ENCODE measurements around the gene ALK. TPM values are rescaled to one million over a fixed set of nuclear protein-coding genes. Genes with fewer than 3 reads are reported as not detected.

ALK gene
- total RNA-seq, 1 donor: under 0.01 TPM

DNA sequence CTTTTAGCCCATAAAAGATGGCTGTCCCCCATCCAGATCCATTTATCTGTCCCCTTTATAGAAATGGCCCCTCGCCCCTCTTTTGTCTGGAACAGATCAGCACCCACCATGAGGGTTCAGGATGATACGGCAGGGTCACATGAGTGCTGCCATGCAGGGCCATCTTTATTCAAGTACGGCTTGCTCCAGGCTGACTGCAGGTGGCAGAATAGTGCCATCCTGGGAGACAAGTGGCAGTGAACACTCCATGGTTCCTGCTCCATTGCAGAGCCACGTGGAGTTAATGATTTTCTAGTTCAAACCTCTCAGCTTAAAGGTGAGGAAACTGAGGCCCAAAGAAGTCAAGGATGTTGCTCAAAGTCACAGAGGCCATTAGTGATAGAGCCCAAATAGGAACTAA lies 625.5 kb downstream of the ALK start:
- TF ChIP-seq, protein P1, sequence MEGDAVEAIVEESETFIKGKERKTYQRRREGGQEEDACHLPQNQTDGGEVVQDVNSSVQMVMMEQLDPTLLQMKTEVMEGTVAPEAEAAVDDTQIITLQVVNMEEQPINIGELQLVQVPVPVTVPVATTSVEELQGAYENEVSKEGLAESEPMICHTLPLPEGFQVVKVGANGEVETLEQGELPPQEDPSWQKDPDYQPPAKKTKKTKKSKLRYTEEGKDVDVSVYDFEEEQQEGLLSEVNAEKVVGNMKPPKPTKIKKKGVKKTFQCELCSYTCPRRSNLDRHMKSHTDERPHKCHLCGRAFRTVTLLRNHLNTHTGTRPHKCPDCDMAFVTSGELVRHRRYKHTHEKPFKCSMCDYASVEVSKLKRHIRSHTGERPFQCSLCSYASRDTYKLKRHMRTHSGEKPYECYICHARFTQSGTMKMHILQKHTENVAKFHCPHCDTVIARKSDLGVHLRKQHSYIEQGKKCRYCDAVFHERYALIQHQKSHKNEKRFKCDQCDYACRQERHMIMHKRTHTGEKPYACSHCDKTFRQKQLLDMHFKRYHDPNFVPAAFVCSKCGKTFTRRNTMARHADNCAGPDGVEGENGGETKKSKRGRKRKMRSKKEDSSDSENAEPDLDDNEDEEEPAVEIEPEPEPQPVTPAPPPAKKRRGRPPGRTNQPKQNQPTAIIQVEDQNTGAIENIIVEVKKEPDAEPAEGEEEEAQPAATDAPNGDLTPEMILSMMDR (IDR thresholded peaks at IDR 0.05; ENCODE audit: extremely low read depth, low read depth, low read length): peak; percentile 41
- DNase-seq (ENCODE audit: insufficient read length, low spot score, missing footprints): no peak

DNA sequence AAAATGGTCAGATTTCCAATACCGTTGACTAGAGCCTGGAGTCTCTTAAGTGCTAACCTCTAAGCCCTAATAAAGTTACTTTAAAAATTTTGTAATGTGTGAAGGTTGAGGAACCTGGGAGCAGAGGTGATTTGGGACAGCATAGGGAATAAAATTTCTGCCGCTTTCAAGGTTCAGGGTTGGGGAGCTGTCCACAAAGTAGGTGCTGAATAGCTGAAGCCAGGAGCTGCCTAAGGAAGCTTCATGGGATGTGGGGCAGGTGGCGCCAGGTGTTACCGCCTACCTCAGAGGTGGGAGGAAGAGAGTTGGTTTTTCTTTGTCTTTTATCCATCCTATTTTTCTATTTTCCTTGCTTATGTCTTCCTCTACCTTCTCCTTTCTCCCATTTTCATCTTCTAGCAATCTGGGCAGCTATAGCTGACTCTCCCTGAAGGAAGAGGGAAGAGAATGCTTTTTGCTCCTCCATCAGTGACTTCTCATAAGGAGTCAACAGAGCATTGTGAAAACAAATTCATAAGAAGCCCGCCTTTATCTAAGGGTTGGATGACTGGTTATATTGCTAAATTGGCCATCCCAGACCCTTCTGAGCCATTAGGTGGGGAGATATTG lies 627.5 kb downstream of the ALK start:
- no peak overlapping the region for H3K4me3 ChIP-seq (ENCODE audit: insufficient read depth, low read length)
- no peaks in the 10 kb centered on the region for H3K9me3 ChIP-seq (ENCODE audit: low read depth, low read length)
- H3K4me1 ChIP-seq (ENCODE audit: insufficient read depth, low read length): no peaks in the 10 kb centered on the region
- H2AFZ ChIP-seq (ENCODE audit: low read length): no peak overlapping the region
- H3K36me3 ChIP-seq (ENCODE audit: insufficient read depth, low read length): no peaks in the 10 kb centered on the region
- no peaks in the 10 kb centered on the region for H3K79me2 ChIP-seq (ENCODE audit: insufficient read depth, low read length)
- TF ChIP-seq, protein P1 (IDR thresholded peaks at IDR 0.05; ENCODE audit: extremely low read depth, low read depth, low read length): no peak
- H3K27me3 ChIP-seq (ENCODE audit: insufficient read depth, low read length): peaks cover 4% of the 10 kb centered on the region
- H4K20me1 ChIP-seq (ENCODE audit: insufficient read depth, low read length): no peaks in the 10 kb centered on the region
- H3K27ac ChIP-seq (ENCODE audit: low read depth, low read length): no peak overlapping the region
- no peak overlapping the region for H3K4me2 ChIP-seq (ENCODE audit: insufficient read depth, low read length)
- no peak for DNase-seq (ENCODE audit: insufficient read length, low spot score, missing footprints)

More for the DNA sequence above, 625.5 kb downstream of the ALK start:
- Histone ChIP-seq H3K9me3 (ENCODE audit: low read depth, low read length) (no peaks in the 10 kb centered on the region), H3K36me3 (ENCODE audit: insufficient read depth, low read length) (no peaks in the 10 kb centered on the region), H3K4me3 (ENCODE audit: insufficient read depth, low read length) (no peak overlapping the region), H3K4me2 (ENCODE audit: insufficient read depth, low read length) (no peak overlapping the region), H3K79me2 (ENCODE audit: insufficient read depth, low read length) (no peaks in the 10 kb centered on the region), H3K27me3 (ENCODE audit: insufficient read depth, low read length) (peaks cover 7% of the 10 kb centered on the region), H4K20me1 (ENCODE audit: insufficient read depth, low read length) (no peaks in the 10 kb centered on the region), H2AFZ (ENCODE audit: low read length) (no peak overlapping the region), H3K4me1 (ENCODE audit: insufficient read depth, low read length) (no peaks in the 10 kb centered on the region), H3K27ac (ENCODE audit: low read depth, low read length) (no peak overlapping the region)

DNA sequence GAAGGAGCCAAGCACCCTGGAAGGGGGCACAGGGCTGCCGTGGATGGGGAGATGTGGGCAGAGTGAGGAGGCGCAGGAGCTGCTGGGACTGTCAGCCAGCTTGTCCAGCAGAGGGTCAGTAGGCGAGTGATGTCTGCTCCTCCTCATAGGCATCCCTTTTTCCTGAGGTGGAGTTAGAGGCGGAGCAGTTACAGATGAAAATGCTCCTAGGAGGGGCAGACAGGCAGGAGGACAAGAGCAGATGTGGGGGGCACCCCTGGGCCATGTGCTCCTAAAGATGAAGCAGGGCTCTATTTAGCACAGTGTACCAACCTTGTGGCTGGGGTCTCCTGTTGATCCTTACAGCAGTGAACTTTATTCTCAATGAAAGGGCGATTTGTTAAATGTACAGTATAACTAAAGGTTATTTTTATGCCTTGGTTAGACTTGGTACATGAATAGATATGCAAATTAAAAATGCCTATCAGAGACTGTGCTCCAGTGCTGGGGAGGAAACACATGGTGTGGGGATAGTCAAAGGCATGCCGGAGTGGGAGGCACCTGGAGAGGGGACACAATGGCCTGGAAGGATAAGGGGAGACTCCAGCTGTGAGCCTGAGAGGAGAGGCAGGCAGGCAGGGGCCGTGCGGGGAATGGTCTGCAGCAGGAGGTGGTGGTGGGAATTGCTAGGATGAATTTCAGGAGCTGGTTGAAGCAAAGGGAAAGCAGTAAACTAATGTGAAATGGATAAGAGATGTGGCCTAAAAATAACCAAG lies 630.9 kb downstream of the ALK start:
- H2AFZ ChIP-seq (ENCODE audit: low read length): no peak overlapping the region
- no peaks in the 10 kb centered on the region for H4K20me1 ChIP-seq (ENCODE audit: insufficient read depth, low read length)
- no peaks in the 10 kb centered on the region for H3K4me1 ChIP-seq (ENCODE audit: insufficient read depth, low read length)
- H3K27ac ChIP-seq (ENCODE audit: low read depth, low read length): no peak overlapping the region
- H3K4me2 ChIP-seq (ENCODE audit: insufficient read depth, low read length): no peak overlapping the region
- TF ChIP-seq, protein P1 (IDR thresholded peaks at IDR 0.05; ENCODE audit: extremely low read depth, low read depth, low read length): no peak
- H3K27me3 ChIP-seq (ENCODE audit: insufficient read depth, low read length): no peaks in the 10 kb centered on the region
- H3K9me3 ChIP-seq (ENCODE audit: low read depth, low read length): no peaks in the 10 kb centered on the region
- H3K36me3 ChIP-seq (ENCODE audit: insufficient read depth, low read length): no peaks in the 10 kb centered on the region
- DNase-seq (ENCODE audit: insufficient read length, low spot score, missing footprints): no peak
- no peak overlapping the region for H3K4me3 ChIP-seq (ENCODE audit: insufficient read depth, low read length)
- H3K79me2 ChIP-seq (ENCODE audit: insufficient read depth, low read length): no peaks in the 10 kb centered on the region

DNA sequence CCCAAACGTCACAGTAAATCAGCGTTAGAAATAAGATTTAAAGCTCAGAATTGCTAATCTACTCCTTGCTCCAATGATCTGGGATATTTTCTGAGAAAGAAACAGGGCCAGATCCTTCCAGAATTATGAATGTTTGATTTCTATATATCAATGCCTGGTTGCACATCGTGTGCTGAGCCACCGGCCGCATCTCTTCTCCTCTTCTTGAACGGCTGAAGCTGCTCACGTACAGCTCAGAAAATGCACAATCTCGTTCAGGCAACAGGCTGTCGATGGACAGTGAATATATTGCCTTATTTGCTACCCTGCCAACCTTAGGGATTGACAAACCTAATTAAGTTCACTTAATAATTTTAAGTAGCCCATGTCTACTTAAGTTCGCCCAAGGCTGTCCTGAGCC lies 636.7 kb downstream of the ALK start:
- no peak overlapping the region for H3K27ac ChIP-seq (ENCODE audit: low read depth, low read length)
- H3K9me3 ChIP-seq (ENCODE audit: low read depth, low read length): no peaks in the 10 kb centered on the region
- H3K36me3 ChIP-seq (ENCODE audit: insufficient read depth, low read length): no peaks in the 10 kb centered on the region
- no peak overlapping the region for H3K4me2 ChIP-seq (ENCODE audit: insufficient read depth, low read length)
- H2AFZ ChIP-seq (ENCODE audit: low read length): no peak overlapping the region
- no peak for DNase-seq (ENCODE audit: insufficient read length, low spot score, missing footprints)
- no peaks in the 10 kb centered on the region for H4K20me1 ChIP-seq (ENCODE audit: insufficient read depth, low read length)
- TF ChIP-seq, protein P1 (IDR thresholded peaks at IDR 0.05; ENCODE audit: extremely low read depth, low read depth, low read length): no peak
- no peaks in the 10 kb centered on the region for H3K4me1 ChIP-seq (ENCODE audit: insufficient read depth, low read length)
- peaks cover 10% of the 10 kb centered on the region for H3K27me3 ChIP-seq (ENCODE audit: insufficient read depth, low read length)
- no peaks in the 10 kb centered on the region for H3K79me2 ChIP-seq (ENCODE audit: insufficient read depth, low read length)
- no peak overlapping the region for H3K4me3 ChIP-seq (ENCODE audit: insufficient read depth, low read length)

All from osteoblast (primary cell).